ENCODE data around the gene TKT. TPM values are rescaled to one million over a fixed set of nuclear protein-coding genes. Genes with fewer than 3 reads are reported as not detected.

Gene TKT
- total and polyA plus RNA-seq, 2 of the 4 experiments (the other 2 are of a cell fraction): 280 to 349 TPM

- intact Hi-C loops (cut with micrococcal nuclease) (no loop called here), in situ Hi-C loops (cut with MboI; ENCODE audit: low sequenced_read_pairs) (loop anchor here (25.0 kb wide), 1 partner anchor 510 kb away; no protein-coding TSS in a partner anchor), dilution Hi-C loops (cut with HindIII; ENCODE audit: low sequenced_read_pairs, unreplicated experiment) (no loop called here)
- no peak overlapping the region for H3K4ac ChIP-seq (ENCODE audit: low read depth, low read length)
- no peak overlapping the region for H4K5ac ChIP-seq (ENCODE audit: low read depth, low read length)
- H3K4me2 ChIP-seq (ENCODE audit: low read depth, low read length): no peak overlapping the region
- no peak overlapping the region for H2BK15ac ChIP-seq (ENCODE audit: low read depth, low read length)
- H3K4me1 ChIP-seq (ENCODE audit: control insufficient read depth, insufficient read depth, low read length): no peaks in the 10 kb centered on the region
- H4K8ac ChIP-seq (ENCODE audit: low read depth in 2 of 2, low read length in 2 of 2): no peak overlapping the region
- no peak overlapping the region for H4K91ac ChIP-seq (ENCODE audit: insufficient read depth, low read depth, low read length)
- H4K20me1 ChIP-seq (ENCODE audit: insufficient read depth, low read length): no peaks in the 10 kb centered on the region
- H3K9ac ChIP-seq (ENCODE audit: low read depth, low read length): no peak overlapping the region
- no peaks in the 10 kb centered on the region for H3K79me1 ChIP-seq (ENCODE audit: low read depth in 1 of 2, low read length in 2 of 2)
- no peak for DNase-seq
- H3K9me1 ChIP-seq (ENCODE audit: insufficient read depth, low read length): no peaks in the 10 kb centered on the region
- WGBS, 2 experiments (ENCODE audit: extremely low coverage in 2 of 2, insufficient read length in 1 of 2): 86% methylated on average over 7 of the region's 14 CpGs; no CpG with 5 or more reads in 1 of the 2 experiments
- no peaks in the 10 kb centered on the region for H3K9me3 ChIP-seq (ENCODE audit: control insufficient read depth, insufficient read depth, low read length)
- H2BK120ac ChIP-seq (ENCODE audit: low read depth, low read length): no peak overlapping the region
- no peaks in the 10 kb centered on the region; the same call in 1 of the 2 replicates for H3K27me3 ChIP-seq (ENCODE audit: control insufficient read depth, insufficient read depth, low read length)
- ChIA-PET CTCF (no interaction called here), POLR2A (ENCODE audit: unreplicated experiment) (no interaction called here)
- no peak overlapping the region for H3K56ac ChIP-seq (ENCODE audit: extremely low read depth, insufficient read depth, low read length)
- no TSS peak for BruUV-seq (replicated peaks)
- no peaks in the 10 kb centered on the region for H3K36me3 ChIP-seq (ENCODE audit: control insufficient read depth, insufficient read depth, low read length)
- H2AFZ ChIP-seq (replicated peaks; ENCODE audit: low read length, poor library complexity): no peak overlapping the region
- no peak overlapping the region for H3K18ac ChIP-seq (ENCODE audit: low read depth, low read length)
- TF ChIP-seq ELK1 (IDR thresholded peaks at IDR 0.05; ENCODE audit: borderline replicate concordance, low read depth, low read length): no peak
- no peak for TF ChIP-seq CTCF (conservative IDR thresholded peaks at IDR 0.05; ENCODE audit: low read depth, low read length)
- H3K23ac ChIP-seq (ENCODE audit: low read depth, low read length): no peak overlapping the region
- no peak overlapping the region for H2BK20ac ChIP-seq (ENCODE audit: low read depth, low read length)
- ATAC-seq (ENCODE audit: low read depth): no peak
- no peak overlapping the region for H3K14ac ChIP-seq (replicated peaks; ENCODE audit: low read depth, low read length)
- H3K4me3 ChIP-seq (ENCODE audit: insufficient read depth, low read depth, low read length): no peak overlapping the region
- no peak overlapping the region for H2AK5ac ChIP-seq (ENCODE audit: low read depth, low read length)
- H3K27ac ChIP-seq (ENCODE audit: insufficient read depth, low read length): no peak overlapping the region
- H2BK5ac ChIP-seq (ENCODE audit: low read depth, low read length, poor library complexity, severe bottlenecking): no peak overlapping the region
- H2AK9ac ChIP-seq (replicated peaks; ENCODE audit: low read depth, low read length, poor library complexity): no peak overlapping the region
These were observed 53.3 kb downstream of the TKT start for GRCh38 chr3:53202331-53203015.

All from IMR-90 (cell line).